Measurements from ENCODE around the gene ANGEL2. TPM values are rescaled to one million over a fixed set of nuclear protein-coding genes. Genes with fewer than 3 reads are reported as not detected.

Gene ANGEL2
- total RNA-seq, 1 donor = 43.6 TPM

DNA sequence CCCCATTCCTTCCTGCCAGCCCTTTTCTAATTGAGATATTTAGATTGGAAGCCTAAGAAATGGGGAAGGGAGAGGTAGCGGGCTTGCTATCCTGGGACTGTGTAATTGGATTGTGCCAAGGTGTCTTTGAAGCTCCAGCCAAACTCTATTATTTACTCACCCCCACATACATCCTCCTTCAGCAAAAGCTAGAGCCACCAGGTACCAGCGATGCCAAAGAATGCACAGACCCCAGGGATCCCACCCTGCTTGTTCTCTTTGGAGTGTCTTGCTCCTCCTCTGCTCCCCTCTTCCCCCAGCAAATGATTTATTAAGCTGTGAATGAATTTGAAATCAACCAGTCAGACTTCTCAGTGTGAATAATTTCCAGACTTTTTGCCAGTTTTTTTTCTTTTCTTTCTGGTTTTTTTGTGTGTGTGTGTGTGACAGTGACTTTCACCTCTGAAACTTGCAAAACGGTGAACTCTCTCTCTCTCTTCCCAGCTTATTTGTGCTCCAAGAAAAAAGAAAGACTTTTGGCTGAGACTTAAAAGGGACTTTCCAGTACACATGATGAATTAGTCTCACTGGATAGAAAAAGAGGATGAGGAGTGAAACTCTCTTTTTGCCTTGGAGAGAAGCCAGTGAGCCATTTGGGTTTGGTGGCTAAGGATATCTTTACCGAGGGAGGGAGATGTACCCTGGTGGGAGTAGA, 63.6 kb downstream of the ANGEL2 start:
- TF ChIP-seq, protein P1, sequence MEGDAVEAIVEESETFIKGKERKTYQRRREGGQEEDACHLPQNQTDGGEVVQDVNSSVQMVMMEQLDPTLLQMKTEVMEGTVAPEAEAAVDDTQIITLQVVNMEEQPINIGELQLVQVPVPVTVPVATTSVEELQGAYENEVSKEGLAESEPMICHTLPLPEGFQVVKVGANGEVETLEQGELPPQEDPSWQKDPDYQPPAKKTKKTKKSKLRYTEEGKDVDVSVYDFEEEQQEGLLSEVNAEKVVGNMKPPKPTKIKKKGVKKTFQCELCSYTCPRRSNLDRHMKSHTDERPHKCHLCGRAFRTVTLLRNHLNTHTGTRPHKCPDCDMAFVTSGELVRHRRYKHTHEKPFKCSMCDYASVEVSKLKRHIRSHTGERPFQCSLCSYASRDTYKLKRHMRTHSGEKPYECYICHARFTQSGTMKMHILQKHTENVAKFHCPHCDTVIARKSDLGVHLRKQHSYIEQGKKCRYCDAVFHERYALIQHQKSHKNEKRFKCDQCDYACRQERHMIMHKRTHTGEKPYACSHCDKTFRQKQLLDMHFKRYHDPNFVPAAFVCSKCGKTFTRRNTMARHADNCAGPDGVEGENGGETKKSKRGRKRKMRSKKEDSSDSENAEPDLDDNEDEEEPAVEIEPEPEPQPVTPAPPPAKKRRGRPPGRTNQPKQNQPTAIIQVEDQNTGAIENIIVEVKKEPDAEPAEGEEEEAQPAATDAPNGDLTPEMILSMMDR (IDR thresholded peaks at IDR 0.05; ENCODE audit: insufficient read depth, low read depth, low read length) = no peak
- no peak for DNase-seq (ENCODE audit: low read depth)
- H3K4me3 ChIP-seq (ENCODE audit: low read depth, low read length) = no peak overlapping the region

DNA sequence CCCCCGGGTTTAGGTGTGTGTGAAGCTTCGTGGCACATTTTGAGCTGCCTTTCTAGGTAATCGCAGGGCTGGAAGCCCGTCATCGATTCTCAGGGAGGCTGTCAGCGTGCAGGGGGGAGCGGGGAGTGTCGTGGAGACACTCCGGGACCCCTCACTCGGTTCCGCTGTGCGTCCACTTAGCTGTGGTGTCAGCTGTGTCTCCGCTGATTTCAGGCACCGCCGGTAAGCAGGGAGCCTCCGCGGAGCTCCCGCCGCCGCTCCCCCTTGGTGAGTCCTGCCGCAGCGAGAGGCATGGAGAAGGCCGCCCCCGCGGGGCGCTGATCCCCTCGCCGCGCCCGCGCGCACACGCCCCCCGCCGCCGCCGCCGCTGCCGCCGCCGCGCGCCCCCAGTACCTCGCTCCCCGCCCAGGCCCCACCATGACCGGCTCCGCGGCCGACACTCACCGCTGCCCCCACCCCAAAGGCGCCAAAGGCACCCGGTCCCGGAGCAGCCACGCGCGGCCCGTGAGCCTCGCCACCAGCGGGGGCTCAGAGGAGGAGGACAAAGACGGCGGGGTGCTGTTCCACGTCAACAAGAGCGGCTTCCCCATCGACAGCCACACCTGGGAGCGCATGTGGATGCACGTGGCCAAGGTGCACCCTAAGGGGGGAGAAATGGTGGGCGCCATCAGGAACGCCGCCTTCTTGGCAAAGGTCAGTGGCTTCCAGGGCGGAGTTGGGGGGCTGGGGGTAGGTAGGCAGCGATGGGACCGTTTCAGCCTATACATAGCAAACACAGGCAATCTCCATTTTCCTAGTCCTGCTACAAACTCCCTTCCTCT, 64.3 kb downstream of the ANGEL2 start:
- DNase-seq (ENCODE audit: low read depth) = no peak
- H3K4me3 ChIP-seq (ENCODE audit: low read depth, low read length) = peak overlapping the region; percentile 64
- TF ChIP-seq, protein P1 (IDR thresholded peaks at IDR 0.05; ENCODE audit: insufficient read depth, low read depth, low read length) = no peak

DNA sequence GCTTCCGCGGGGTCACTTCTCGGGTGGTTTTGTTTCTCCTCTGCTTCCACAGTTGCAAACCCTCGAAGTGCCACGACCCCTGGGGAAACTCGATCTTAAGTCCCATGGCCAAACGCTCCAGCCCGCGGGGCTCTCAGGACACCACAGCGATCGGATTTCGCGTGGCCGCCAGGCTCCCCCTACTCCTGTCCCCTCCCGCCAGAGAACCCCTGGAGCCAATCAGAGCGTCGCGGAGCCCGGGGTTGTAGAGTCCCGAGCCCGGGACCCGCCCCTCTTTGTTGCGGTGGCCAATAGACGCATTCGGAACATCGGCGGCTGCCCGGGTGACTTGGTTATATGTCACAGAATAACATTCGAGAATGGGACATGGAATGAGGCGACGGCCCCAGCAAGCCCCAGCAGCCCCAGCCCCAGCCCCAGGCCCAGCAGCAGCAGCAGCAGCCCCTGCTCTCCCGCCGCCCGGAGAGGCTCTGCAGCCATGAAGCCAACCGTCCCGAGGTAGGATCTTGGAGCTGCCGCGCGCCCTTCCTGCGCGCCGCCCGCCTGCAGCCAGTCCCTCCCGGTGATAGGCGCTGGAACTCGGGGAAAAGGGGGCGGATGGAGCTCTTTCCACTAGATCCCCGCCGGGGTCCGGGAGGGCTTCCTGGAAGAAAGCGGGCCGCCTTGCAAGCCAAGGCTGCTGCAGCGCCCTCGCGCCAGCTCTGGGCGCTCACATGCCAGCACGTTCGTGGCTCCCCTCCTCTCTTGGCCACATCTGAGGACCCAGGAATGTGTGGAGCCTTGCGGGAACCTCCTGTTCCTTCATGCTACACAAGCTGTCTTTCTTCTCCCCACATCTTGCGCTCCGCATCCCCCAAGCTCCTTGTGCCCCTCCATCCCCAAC, 65.2 kb downstream of the ANGEL2 start, which contains the start of gene VASH2:
VASH2 (plus strand) TSS at position 299 of the 883 bp plus-strand sequence. CDS start 1,002 bp downstream, outside the sequence.
- DNase-seq (ENCODE audit: low read depth) = peak; percentile 62
- H3K4me3 ChIP-seq (ENCODE audit: low read depth, low read length) = peak within 1 kb of the TSS; percentile 64
- TF ChIP-seq, protein P1 (IDR thresholded peaks at IDR 0.05; ENCODE audit: insufficient read depth, low read depth, low read length) = no peak

DNA sequence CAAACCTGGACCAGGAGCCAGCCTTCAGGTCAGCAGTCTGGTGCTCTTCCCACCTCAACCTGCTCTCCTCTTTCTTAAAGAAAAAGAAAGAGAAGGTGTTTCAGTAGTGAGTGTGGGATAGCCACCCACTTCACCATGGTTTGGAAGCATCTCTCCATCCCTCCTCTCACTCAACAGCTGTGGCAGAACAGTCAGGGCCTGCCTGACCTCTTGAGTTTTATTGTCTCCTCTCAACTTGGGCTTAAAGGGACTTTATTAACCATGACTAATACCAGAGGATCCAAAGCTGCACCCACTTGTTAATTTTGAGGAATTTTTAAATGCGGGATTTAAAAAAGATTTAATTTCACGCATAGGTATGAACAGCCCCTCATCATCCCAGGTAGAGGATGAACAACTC, 65.9 kb downstream of the ANGEL2 start:
- no peak for DNase-seq (ENCODE audit: low read depth)
- TF ChIP-seq, protein P1 (IDR thresholded peaks at IDR 0.05; ENCODE audit: insufficient read depth, low read depth, low read length) = no peak
- peak overlapping the region; percentile 64 for H3K4me3 ChIP-seq (ENCODE audit: low read depth, low read length)

DNA sequence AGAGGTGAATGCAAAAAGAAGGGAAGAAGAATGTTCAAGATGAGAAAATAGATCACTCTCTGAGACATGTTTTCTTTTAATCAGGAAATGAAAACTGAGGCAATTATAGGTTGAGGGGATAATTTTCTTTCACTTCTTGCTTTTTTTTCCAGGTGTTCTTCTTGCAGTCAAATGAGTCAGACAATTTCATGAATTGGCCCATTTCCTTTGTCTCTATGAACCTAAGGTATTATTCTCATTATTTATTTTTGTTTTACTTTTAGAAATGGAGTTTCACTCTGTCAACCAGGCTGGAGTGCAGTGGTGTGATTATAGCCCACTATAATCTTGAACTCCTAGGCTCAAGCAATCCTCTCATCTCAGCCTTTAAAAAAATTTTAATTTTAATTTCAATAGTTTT, 68.8 kb downstream of the ANGEL2 start:
- no peak for DNase-seq (ENCODE audit: low read depth)
- no peak overlapping the region for H3K4me3 ChIP-seq (ENCODE audit: low read depth, low read length)
- TF ChIP-seq, protein P1 (IDR thresholded peaks at IDR 0.05; ENCODE audit: insufficient read depth, low read depth, low read length) = no peak

DNA sequence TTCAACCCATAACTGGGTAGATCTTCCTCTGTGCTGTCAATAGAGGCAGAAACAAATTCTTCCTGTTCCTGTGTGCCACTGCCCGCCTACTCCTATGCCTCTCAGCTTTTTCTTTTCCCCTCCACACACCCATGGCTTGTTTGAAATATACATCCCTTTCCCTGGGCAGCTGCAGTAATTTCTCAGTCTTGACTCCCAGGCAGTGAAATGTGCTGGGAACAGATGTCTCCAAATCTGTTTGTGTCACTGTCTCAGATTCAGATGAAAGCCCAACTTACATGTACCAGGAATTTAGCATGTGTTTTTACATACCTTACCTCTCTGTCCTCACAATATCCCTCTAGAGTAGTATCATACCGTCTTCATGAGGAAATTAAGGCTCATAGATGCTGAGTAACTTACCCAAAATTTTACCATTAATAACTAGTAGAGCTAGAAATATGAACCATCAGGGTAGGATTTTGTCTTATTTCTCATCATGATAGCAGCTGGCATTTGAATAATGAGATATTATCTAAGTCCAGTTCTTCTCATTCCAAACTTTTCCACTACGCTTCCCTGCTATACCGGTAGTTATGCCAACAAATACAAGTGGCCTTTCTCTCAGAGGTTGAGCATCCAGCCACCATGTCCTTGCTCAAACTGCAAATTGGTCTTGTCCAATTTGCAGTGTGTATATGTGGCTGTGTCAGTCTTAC, 70.1 kb downstream of the ANGEL2 start:
- DNase-seq (ENCODE audit: low read depth) = no peak
- TF ChIP-seq, protein P1 (IDR thresholded peaks at IDR 0.05; ENCODE audit: insufficient read depth, low read depth, low read length) = no peak
- H3K4me3 ChIP-seq (ENCODE audit: low read depth, low read length) = no peak overlapping the region

Data from fibroblast of villous mesenchyme (primary cell).